NOMO-1 treated with dmso at 0.1 percent for 144 hours (cell line): ENCODE data around the gene TEX48.
A peak's percentile ranks its signal among the peaks of the same experiment; 100 is the strongest.

ENCODE experiments used
- DNase-seq: peaks from one replicate; lab custom pipeline; 2025; ENCODE audit not compliant: unreplicated experiment; lab: John Stamatoyannopoulos, UW

TEX48 gene

GRCh38 chr9:114626415-114627020 lies 55.5 kb downstream of the TEX48 start:
- no peak for DNase-seq

DNA sequence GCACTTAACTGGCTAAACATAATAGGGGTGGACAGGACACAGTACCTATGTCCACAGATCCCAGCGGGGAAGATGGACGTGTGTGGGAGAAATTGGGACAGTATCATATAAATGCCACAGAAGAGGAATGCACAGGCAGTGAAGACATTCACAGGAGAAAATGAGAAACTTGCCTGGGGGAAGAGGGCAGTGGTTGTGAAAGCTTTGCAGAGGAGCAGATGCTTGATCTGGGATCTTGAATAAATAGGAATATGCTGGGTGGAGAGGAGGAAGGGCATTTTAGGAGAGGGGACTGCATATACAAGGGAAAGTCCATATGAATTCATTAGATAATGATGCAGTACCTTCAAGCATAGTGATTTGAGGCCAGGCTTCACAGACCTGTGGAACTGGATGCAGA lies 57.3 kb downstream of the TEX48 start:
- no peak for DNase-seq

GRCh38 chr9:114621975-114622609 lies 59.9 kb downstream of the TEX48 start:
- DNase-seq, result no peak

GRCh38 chr9:114621561-114621960 lies 60.4 kb downstream of the TEX48 start:
- DNase-seq, result no peak

GRCh38 chr9:114619191-114619761 lies 62.7 kb downstream of the TEX48 start:
- no peak for DNase-seq

- peak; percentile 44 for DNase-seq
Measured at GRCh38 chr9:114616684-114617520, 65.1 kb downstream of the TEX48 start.
